ENCODE results near the gene TUFM. TPM values are rescaled to one million over a fixed set of nuclear protein-coding genes. Genes with fewer than 3 reads are reported as not detected.

The TUFM gene
- total RNA-seq, 4 donors from 2014 or later: 95.7 to 172 (median 126) TPM

GRCh38 chr16:28839899-28840298 is 6.2 kb downstream of the TUFM start:
- Histone ChIP-seq H3K9me3 (no peaks in the 10 kb centered on the region), H3K27me3 (no peaks in the 10 kb centered on the region), H3K4me1 (peaks cover 0 to 1% of the 10 kb centered on the region in 2 donors), H3K27ac (no peak overlapping the region), H3K4me3 (replicated peaks in 1 of 3) (no peak overlapping the region), H3K36me3 (peaks cover 54 to 61% of the 10 kb centered on the region in 2 donors)
- DNase-seq: no peak
- intact Hi-C loops (cut with DNase I): no loop called here
- TF ChIP-seq CTCF (IDR thresholded peaks at IDR 0.05): no peak
- no peak for TF ChIP-seq POLR2A (IDR thresholded peaks at IDR 0.05)
- 64 to 77% methylated on average over 1 of the region's 1 CpG for WGBS, 2 donors

- Histone ChIP-seq H3K4me3 (replicated peaks in 1 of 3) (no peak overlapping the region), H3K27ac (no peak overlapping the region), H3K4me1 (no peaks in the 10 kb centered on the region), H3K27me3 (no peaks in the 10 kb centered on the region), H3K36me3 (peaks cover 56 to 61% of the 10 kb centered on the region in 2 donors), H3K9me3 (no peaks in the 10 kb centered on the region)
- intact Hi-C loops (cut with DNase I): no loop called here
- no peak for DNase-seq
- TF ChIP-seq POLR2A (IDR thresholded peaks at IDR 0.05) (no peak), CTCF (IDR thresholded peaks at IDR 0.05) (no peak)
- WGBS, 2 donors: 97% methylated on average over 14 of the region's 14 CpGs
Observed at GRCh38 chr16:28839004-28839639, 7.0 kb downstream of the TUFM start.

GRCh38 chr16:28838558-28838918 is 7.6 kb downstream of the TUFM start:
- no peak for DNase-seq
- H3K36me3 ChIP-seq: peaks cover 56 to 61% of the 10 kb centered on the region in 2 donors
- H3K4me3 ChIP-seq (replicated peaks in 1 of 3): no peak overlapping the region
- WGBS, 2 donors: 100% methylated on average over 1 of the region's 1 CpG
- TF ChIP-seq CTCF (IDR thresholded peaks at IDR 0.05): no peak
- no peak for TF ChIP-seq POLR2A (IDR thresholded peaks at IDR 0.05)
- H3K9me3 ChIP-seq: no peaks in the 10 kb centered on the region
- no peak overlapping the region for H3K27ac ChIP-seq
- intact Hi-C loops (cut with DNase I): no loop called here
- H3K27me3 ChIP-seq: no peaks in the 10 kb centered on the region
- H3K4me1 ChIP-seq: no peaks in the 10 kb centered on the region

GRCh38 chr16:28837672-28838557 is 8.2 kb downstream of the TUFM start:
- peaks cover 56 to 61% of the 10 kb centered on the region in 2 donors for H3K36me3 ChIP-seq

More at GRCh38 chr16:28837672-28838557, 8.2 kb downstream of the TUFM start:
- Histone ChIP-seq H3K27me3 (no peaks in the 10 kb centered on the region), H3K4me1 (no peaks in the 10 kb centered on the region), H3K27ac (no peak overlapping the region), H3K4me3 (replicated peaks in 1 of 3) (no peak overlapping the region), H3K9me3 (no peaks in the 10 kb centered on the region)
- DNase-seq: no peak
- intact Hi-C loops (cut with DNase I): no loop called here
- TF ChIP-seq CTCF (IDR thresholded peaks at IDR 0.05) (no peak), POLR2A (IDR thresholded peaks at IDR 0.05) (no peak)
- WGBS, 2 donors: 94 to 97% methylated on average over 7 of the region's 7 CpGs
